ENCODE measurements around the gene DOCK4. TPM values are rescaled to one million over a fixed set of nuclear protein-coding genes. Genes with fewer than 3 reads are reported as not detected.

The DOCK4 gene
- total and polyA plus RNA-seq, 10 of the 15 experiments (the other 5 are each of a cell fraction or from before 2014, with no cell fraction given) = 0.03 to 0.73 (median 0.38) TPM

GRCh38 chr7:111834367-111834766 is 371.8 kb downstream of the DOCK4 start:
- Histone ChIP-seq H3K27ac (ENCODE audit: control insufficient read depth, insufficient read depth) (no peak overlapping the region), H4K20me1 (ENCODE audit: control insufficient read depth, insufficient read depth) (no peaks in the 10 kb centered on the region), H3K9ac (ENCODE audit: control insufficient read depth, insufficient read depth, low read length) (no peak overlapping the region), H2AFZ (ENCODE audit: control insufficient read depth, low read depth, low read length) (no peak overlapping the region), H3K27me3 (replicated peaks in 1 of 2; ENCODE audit: control insufficient read depth in 2 of 2, insufficient read depth in 2 of 2, low read length in 1 of 2) (no peaks in the 10 kb centered on the region), H3K79me2 (ENCODE audit: control insufficient read depth, insufficient read depth, low read length) (no peaks in the 10 kb centered on the region), H3K36me3 (ENCODE audit: control insufficient read depth in 2 of 2, insufficient read depth in 2 of 2, low read length in 1 of 2) (no peaks in the 10 kb centered on the region), H3K4me3 (no peak overlapping the region), H3K9me3 (replicated peaks; ENCODE audit: control insufficient read depth, insufficient read depth, low read length) (no peaks in the 10 kb centered on the region), H3K4me1 (ENCODE audit: control insufficient read depth, insufficient read depth, low read length) (no peaks in the 10 kb centered on the region), H3K4me2 (ENCODE audit: control insufficient read depth, insufficient read depth) (no peak overlapping the region)
- 27% methylated on average over 2 of the region's 2 CpGs for WGBS (ENCODE audit: insufficient coverage, insufficient replicate concordance, low lambda C conversion rate, missing lambda C conversion rate)
- ATAC-seq = no peak
- no TSS peak for BruUV-seq (replicated peaks)
- no peak for DNase-seq (ENCODE audit: low read depth, low spot score)
- no peak for TF ChIP-seq CTCF (IDR thresholded peaks at IDR 0.05 in 2 of 3, conservative IDR thresholded peaks at IDR 0.05 in 1 of 3; ENCODE audit: control insufficient read depth in 2 of 3, extremely low read depth in 1 of 3, insufficient read depth in 1 of 3, low read depth in 3 of 3, low read length in 3 of 3)
- TF ChIP-seq FOXM1 (IDR thresholded peaks at IDR 0.05; ENCODE audit: low read depth, low read length) = no peak
- in situ Hi-C loops (cut with MboI) = no loop called here
- intact Hi-C loops (cut with micrococcal nuclease; ENCODE audit: unreplicated experiment) = no loop called here
- RAD21 ChIA-PET (ENCODE audit: unreplicated experiment) = no interaction called here
- POLR2A ChIA-PET = no interaction called here
- SMC1A ChIA-PET (ENCODE audit: uncharacterized antibody, unreplicated experiment) = no interaction called here
- CTCF ChIA-PET = interaction anchor here (3.5 kb wide), 1 partner anchor 20 kb away, joined by 12 read pairs; no protein-coding TSS in a partner anchor
- no peak for FAIRE-seq

GRCh38 chr7:111833466-111833865 is 372.7 kb downstream of the DOCK4 start:
- CTCF ChIA-PET = interaction anchor here (3.5 kb wide), 1 partner anchor 21 kb away, joined by 12 read pairs; no protein-coding TSS in a partner anchor
- POLR2A ChIA-PET = no interaction called here
- no peak for DNase-seq (ENCODE audit: low read depth, low spot score)
- no peak for TF ChIP-seq CREB1 (IDR thresholded peaks at IDR 0.05; ENCODE audit: low read depth)
- no peak for TF ChIP-seq SIX5 (IDR thresholded peaks at IDR 0.05; ENCODE audit: low read depth, low read length, severe bottlenecking)
- TF ChIP-seq NBN (IDR thresholded peaks at IDR 0.05) = no peak
- no peak for TF ChIP-seq NR2F1 (conservative IDR thresholded peaks at IDR 0.05)
- no peak for TF ChIP-seq NFXL1 (IDR thresholded peaks at IDR 0.05; ENCODE audit: borderline replicate concordance)
- TF ChIP-seq RAD21 (IDR thresholded peaks at IDR 0.05; ENCODE audit: insufficient read depth, low read depth, low read length) = no peak
- no peak for TF ChIP-seq ZNF687 (IDR thresholded peaks at IDR 0.05)
- TF ChIP-seq HDGF (IDR thresholded peaks at IDR 0.05) = no peak
- Histone ChIP-seq H3K27ac (ENCODE audit: control insufficient read depth, insufficient read depth) (no peak overlapping the region), H3K27me3 (replicated peaks in 1 of 2; ENCODE audit: control insufficient read depth in 2 of 2, insufficient read depth in 2 of 2, low read length in 1 of 2) (no peaks in the 10 kb centered on the region), H3K4me1 (ENCODE audit: control insufficient read depth, insufficient read depth, low read length) (no peaks in the 10 kb centered on the region), H3K9ac (ENCODE audit: control insufficient read depth, insufficient read depth, low read length) (no peak overlapping the region), H3K79me2 (ENCODE audit: control insufficient read depth, insufficient read depth, low read length) (no peaks in the 10 kb centered on the region), H3K4me2 (ENCODE audit: control insufficient read depth, insufficient read depth) (no peak overlapping the region), H4K20me1 (ENCODE audit: control insufficient read depth, insufficient read depth) (no peaks in the 10 kb centered on the region), H3K4me3 (no peak overlapping the region), H2AFZ (ENCODE audit: control insufficient read depth, low read depth, low read length) (no peak overlapping the region), H3K36me3 (ENCODE audit: control insufficient read depth in 2 of 2, insufficient read depth in 2 of 2, low read length in 1 of 2) (no peaks in the 10 kb centered on the region), H3K9me3 (replicated peaks; ENCODE audit: control insufficient read depth, insufficient read depth, low read length) (no peaks in the 10 kb centered on the region)
- BruUV-seq (replicated peaks) = no TSS peak
- SMC1A ChIA-PET (ENCODE audit: uncharacterized antibody, unreplicated experiment) = no interaction called here
- intact Hi-C loops (cut with micrococcal nuclease; ENCODE audit: unreplicated experiment) = no loop called here
- in situ Hi-C loops (cut with MboI) = no loop called here
- RAD21 ChIA-PET (ENCODE audit: unreplicated experiment) = no interaction called here
- no peak for ATAC-seq
- no peak for FAIRE-seq
